BLaER1 treated with 17β-estradiol and CSF1 and Interleukin-3, amounts not matched to agents 10 nM and 100 nM (cell line): ENCODE results near the gene CTBP2.

Experiments
- H3K27ac ChIP-seq, 11 experiments: shearing (Covaris generic); formaldehyde crosslinking; 2 replicates each; pipeline ENCODE4 v1.8.1; 2022
- H3K27me3 ChIP-seq, 11 experiments: shearing (Covaris generic); formaldehyde crosslinking; 2 replicates each; pipeline ENCODE4 v1.8.1; 2022
- H3K36me3 ChIP-seq, 11 experiments: shearing (Covaris generic); formaldehyde crosslinking; 2 replicates each; pipeline ENCODE4 v1.8.1; 2022
- H3K4me1 ChIP-seq, 10 experiments: shearing (Covaris generic); formaldehyde crosslinking; 2 replicates each; pipeline ENCODE4 v1.8.1; 2022
- H3K4me2 ChIP-seq, 11 experiments: shearing (Covaris generic); formaldehyde crosslinking; 2 replicates each; pipeline ENCODE4 v1.8.1; 2022
- H3K4me3 ChIP-seq, 10 experiments: shearing (Covaris generic); formaldehyde crosslinking; 2 replicates each; pipeline ENCODE4 v1.8.1; 2022
- H3K9ac ChIP-seq, 11 experiments: shearing (Covaris generic); formaldehyde crosslinking; 2 replicates each; pipeline ENCODE4 v1.8.1; 2022
- H3K9me3 ChIP-seq, 11 experiments: shearing (Covaris generic); formaldehyde crosslinking; replicated peaks in 1 of 11; 2 replicates each; pipeline ENCODE4 v1.8.1; 2022
- H4K20me1 ChIP-seq, 11 experiments: shearing (Covaris generic); formaldehyde crosslinking; 2 replicates each; pipeline ENCODE4 v1.8.1; 2022
- Cebpa-rat ChIP-seq, 11 experiments: shearing (Covaris generic); IDR thresholded peaks; 2 replicates each; pipeline ENCODE4 v1.8.1; 2022

CTBP2 gene

DNA sequence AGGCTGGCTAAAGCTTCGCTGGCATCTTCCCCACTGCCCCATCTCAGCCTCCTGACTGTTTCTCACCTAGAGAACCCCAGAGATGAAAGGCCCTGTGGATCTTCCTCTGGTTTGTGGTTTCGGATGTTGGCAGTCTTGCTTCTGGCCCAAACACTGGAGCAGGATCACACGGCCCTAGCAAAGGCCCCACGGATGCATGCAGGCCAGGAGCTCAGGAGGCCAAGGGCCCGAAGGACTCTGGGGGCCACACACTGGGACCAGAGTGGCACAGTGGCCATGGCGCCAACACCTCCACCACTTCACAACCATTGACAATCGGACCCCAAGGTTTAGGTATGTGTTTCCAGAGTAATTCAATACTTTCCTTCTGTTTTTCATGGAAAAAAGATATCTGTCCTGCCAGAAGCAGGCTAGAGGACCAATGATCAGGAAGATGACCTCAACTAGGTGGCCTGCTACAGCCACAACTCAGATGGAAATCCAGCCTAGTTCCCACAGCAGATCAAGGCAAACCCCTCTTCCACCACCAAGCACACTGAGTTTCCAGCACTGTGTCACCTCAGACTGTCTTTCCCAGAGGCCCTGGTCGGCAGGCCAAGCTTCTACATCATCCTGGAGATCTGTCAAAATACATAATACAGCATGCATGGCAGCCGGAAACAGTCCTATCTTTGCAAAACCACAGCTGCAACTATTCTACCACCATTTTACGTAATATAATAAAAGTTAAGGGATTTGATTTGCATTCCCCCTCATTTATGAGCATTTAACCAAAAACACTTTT lies 53.0 kb downstream of the CTBP2 start:
- Histone ChIP-seq H3K9ac (no peak overlapping the region), H3K27ac (no peak overlapping the region), H4K20me1 (peaks cover 93 to 99% (median 97%) of the 10 kb centered on the region in 11 experiments), H3K36me3 (peaks cover 77 to 99% (median 90%) of the 10 kb centered on the region in 11 experiments), H3K9me3 (peaks cover 15 to 33% (median 27%) of the 10 kb centered on the region in 11 experiments), H3K4me2 (peak overlapping the region in 2 of 11 experiments; percentile 2 to 18; a peak in 1 of 22 replicates), H3K4me3 (no peak overlapping the region), H3K27me3 (no peaks in the 10 kb centered on the region), H3K4me1 (peaks cover 42 to 51% (median 44%) of the 10 kb centered on the region in 10 experiments)
- no peak for TF ChIP-seq Cebpa-rat (IDR thresholded peaks at IDR 0.05)

DNA sequence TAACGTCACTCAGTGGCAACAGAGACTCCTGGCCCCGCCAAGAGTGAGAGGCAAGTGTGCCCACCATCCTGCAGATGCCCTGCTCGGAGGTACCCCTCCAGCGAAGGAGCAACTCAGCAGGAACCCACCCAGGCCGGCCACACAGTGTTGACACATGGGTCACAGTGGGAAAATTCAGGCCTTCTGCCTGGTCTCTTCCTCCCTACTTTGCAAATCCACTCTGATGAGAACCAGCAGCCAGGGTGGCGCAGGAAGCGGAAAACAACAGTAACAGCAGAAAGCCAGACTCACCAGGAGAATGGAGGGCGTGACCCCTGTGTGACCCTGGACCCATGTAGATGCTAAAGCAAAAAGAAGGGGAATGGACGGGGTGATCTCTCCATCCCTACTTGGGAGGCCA lies 53.8 kb downstream of the CTBP2 start:
- Histone ChIP-seq H3K9ac (no peak overlapping the region), H4K20me1 (peaks cover 93 to 99% (median 97%) of the 10 kb centered on the region in 11 experiments), H3K4me3 (no peak overlapping the region), H3K36me3 (peaks cover 82 to 100% (median 94%) of the 10 kb centered on the region in 11 experiments), H3K27me3 (no peaks in the 10 kb centered on the region), H3K4me1 (peaks cover 47 to 59% (median 49%) of the 10 kb centered on the region in 10 experiments), H3K9me3 (peaks cover 15 to 33% (median 27%) of the 10 kb centered on the region in 11 experiments), H3K27ac (no peak overlapping the region), H3K4me2 (peak overlapping the region in 5 of 11 experiments; percentile 8 to 58 (median 52); a peak in 5 of 22 replicates)
- TF ChIP-seq Cebpa-rat (IDR thresholded peaks at IDR 0.05): no peak

DNA sequence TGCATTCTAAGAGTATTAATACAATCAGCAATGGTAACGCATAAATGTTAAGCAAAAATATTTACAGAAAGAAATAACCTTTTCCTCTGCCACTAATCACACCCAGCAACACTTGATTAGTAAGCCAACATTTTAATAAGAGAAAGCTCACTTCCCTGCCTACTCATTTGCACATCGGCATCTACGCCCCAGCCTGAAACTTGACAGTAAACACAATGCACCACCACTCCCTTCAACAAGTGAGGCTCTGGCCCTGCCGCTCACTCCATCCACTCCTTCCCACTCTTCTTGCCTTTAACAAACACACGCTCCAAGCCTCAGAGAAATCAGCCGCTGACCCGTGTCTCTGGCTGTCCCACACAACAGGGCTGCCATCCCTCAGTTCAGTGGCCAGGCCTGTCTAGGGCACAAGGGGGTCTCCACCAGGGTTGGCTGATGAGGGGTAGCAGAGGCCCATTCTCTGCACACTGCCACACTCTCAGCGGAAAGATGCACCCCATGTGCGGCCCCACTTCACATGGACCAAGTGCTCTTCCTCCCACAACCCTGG lies 54.6 kb downstream of the CTBP2 start:
- peaks cover 81 to 99% (median 94%) of the 10 kb centered on the region in 11 experiments for H3K36me3 ChIP-seq
- H3K27me3 ChIP-seq: no peaks in the 10 kb centered on the region
- peaks cover 93 to 99% (median 97%) of the 10 kb centered on the region in 11 experiments for H4K20me1 ChIP-seq
- H3K4me1 ChIP-seq: peaks cover 47 to 66% (median 53%) of the 10 kb centered on the region in 10 experiments
- H3K9ac ChIP-seq: no peak overlapping the region
- no peak overlapping the region for H3K4me3 ChIP-seq
- peaks cover 15 to 31% (median 27%) of the 10 kb centered on the region in 11 experiments for H3K9me3 ChIP-seq
- TF ChIP-seq Cebpa-rat (IDR thresholded peaks at IDR 0.05): no peak
- H3K27ac ChIP-seq: peak overlapping the region in 1 of 11 experiments; percentile 44; a peak in 1 of 22 replicates
- H3K4me2 ChIP-seq: peak overlapping the region in 8 of 11 experiments; percentile 1 to 58 (median 44); a peak in 8 of 22 replicates

DNA sequence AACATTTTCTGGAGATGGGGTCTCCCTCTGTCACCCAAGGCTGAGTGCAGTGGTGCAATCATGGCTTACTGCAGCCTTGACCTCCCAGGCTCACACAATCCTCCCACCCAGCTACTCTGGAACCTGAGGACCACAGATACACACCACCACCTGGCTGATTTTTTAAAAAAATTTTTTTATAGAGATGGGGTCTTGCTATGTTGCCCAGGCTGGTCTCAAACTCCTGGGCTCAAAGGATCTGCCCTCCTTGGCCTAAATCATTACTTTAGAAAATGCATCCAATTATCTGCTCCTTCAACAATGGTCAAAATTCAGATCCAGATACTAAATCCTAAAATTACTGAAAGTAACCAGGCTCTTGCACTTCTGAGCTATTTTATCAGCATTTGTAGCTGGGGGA lies 55.2 kb downstream of the CTBP2 start:
- Histone ChIP-seq H3K36me3 (peaks cover 75 to 98% (median 91%) of the 10 kb centered on the region in 11 experiments), H3K4me1 (peaks cover 47 to 66% (median 53%) of the 10 kb centered on the region in 10 experiments), H3K4me3 (no peak overlapping the region), H3K27me3 (no peaks in the 10 kb centered on the region), H3K9ac (peak overlapping the region in 1 of 11 experiments; percentile 32; a peak in 1 of 22 replicates), H3K9me3 (peaks cover 15 to 26% (median 24%) of the 10 kb centered on the region in 11 experiments), H3K27ac (peak overlapping the region in 2 of 11 experiments; percentile 20 to 44; a peak in 2 of 22 replicates), H4K20me1 (peaks cover 92 to 99% (median 97%) of the 10 kb centered on the region in 11 experiments), H3K4me2 (peak overlapping the region in 10 of 11 experiments; percentile 18 to 58 (median 43); a peak in 18 of 22 replicates)
- TF ChIP-seq Cebpa-rat (IDR thresholded peaks at IDR 0.05): no peak

DNA sequence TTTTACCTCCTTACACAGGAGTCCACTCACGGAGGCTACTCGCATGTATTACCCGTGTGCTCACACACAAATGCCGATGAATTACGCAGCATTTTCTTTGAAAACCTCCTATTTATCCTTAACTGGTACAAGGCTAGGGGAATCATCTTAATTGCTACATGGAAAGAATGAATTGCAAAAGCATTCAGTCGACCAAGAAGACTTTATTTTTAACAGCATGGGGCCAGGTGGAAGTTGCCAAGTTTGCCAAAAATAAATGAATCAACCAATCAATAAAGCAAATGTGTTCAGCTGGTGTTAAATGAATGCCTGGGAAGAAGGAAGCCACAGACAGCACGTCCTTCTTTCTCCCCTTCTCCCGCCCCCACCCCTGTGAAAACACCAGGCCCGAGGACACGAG lies 55.8 kb downstream of the CTBP2 start:
- peaks cover 72 to 98% (median 91%) of the 10 kb centered on the region in 11 experiments for H3K36me3 ChIP-seq
- peak overlapping the region in 2 of 11 experiments; percentile 20 to 44; a peak in 3 of 22 replicates for H3K27ac ChIP-seq
- no peak for TF ChIP-seq Cebpa-rat (IDR thresholded peaks at IDR 0.05)
- peaks cover 92 to 99% (median 97%) of the 10 kb centered on the region in 11 experiments for H4K20me1 ChIP-seq
- peak overlapping the region in 3 of 11 experiments; percentile 2 to 32 (median 25); a peak in 1 of 22 replicates for H3K9ac ChIP-seq
- no peak overlapping the region for H3K4me3 ChIP-seq
- peaks cover 15 to 20% (median 18%) of the 10 kb centered on the region in 11 experiments for H3K9me3 ChIP-seq
- no peaks in the 10 kb centered on the region for H3K27me3 ChIP-seq
- H3K4me1 ChIP-seq: peaks cover 47 to 66% (median 54%) of the 10 kb centered on the region in 10 experiments
- H3K4me2 ChIP-seq: peak overlapping the region in 10 of 11 experiments; percentile 18 to 58 (median 43); a peak in 17 of 22 replicates

DNA sequence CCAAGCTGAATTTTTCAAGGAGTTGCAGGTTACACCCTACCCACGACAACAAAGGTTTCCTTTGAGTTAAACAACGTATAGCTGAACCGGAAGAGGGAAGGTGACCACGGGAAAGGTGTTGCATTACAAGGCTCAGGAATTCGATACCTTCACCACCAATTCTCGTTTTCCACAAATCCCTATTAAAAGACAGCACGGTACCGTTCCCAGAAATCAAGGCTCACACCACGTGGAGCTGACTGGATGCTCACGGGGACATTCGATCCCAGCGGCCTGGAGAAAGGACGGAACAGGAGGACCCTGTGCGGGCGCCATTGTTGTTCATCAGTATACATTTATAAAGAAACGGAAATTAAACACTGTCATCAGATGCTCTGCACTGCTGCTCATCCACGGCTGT lies 56.4 kb downstream of the CTBP2 start:
- Histone ChIP-seq H3K9ac (no peak overlapping the region; a peak in 1 of 22 replicates), H3K4me1 (peaks cover 47 to 68% (median 56%) of the 10 kb centered on the region in 10 experiments), H3K4me3 (no peak overlapping the region), H3K9me3 (peaks cover 9 to 14% (median 12%) of the 10 kb centered on the region in 11 experiments), H3K36me3 (peaks cover 72 to 98% (median 91%) of the 10 kb centered on the region in 11 experiments), H3K27me3 (no peaks in the 10 kb centered on the region), H3K27ac (peak overlapping the region in 1 of 11 experiments; percentile 20; a peak in 1 of 22 replicates), H3K4me2 (peak overlapping the region in 7 of 11 experiments; percentile 18 to 64 (median 52); a peak in 9 of 22 replicates), H4K20me1 (peaks cover 93 to 99% (median 97%) of the 10 kb centered on the region in 11 experiments)
- no peak for TF ChIP-seq Cebpa-rat (IDR thresholded peaks at IDR 0.05)

DNA sequence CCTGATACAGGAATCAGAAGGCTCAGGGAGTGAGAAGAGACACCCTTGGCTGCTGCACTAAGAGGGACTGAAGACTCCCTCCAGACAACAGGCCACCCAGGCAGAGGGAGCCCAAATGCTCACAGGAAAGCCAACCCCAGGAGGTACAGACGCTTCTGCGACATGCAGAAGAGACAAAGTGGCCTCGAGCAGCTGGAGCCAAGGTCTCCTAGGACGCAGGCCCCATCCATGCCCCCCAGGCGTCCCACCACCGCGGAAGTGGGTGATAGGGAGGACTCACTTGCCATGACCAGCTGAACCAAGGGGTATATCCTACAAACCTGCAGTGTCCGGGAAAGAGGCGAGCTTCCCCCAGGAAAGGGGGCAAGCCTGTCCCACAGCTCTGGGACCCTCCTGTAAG lies 56.9 kb downstream of the CTBP2 start:
- Histone ChIP-seq H3K4me2 (peak overlapping the region in 9 of 11 experiments; percentile 24 to 64 (median 40); a peak in 11 of 22 replicates), H3K9me3 (peaks cover 4 to 9% (median 7%) of the 10 kb centered on the region in 11 experiments; a peak in 20 of 22 replicates), H4K20me1 (peaks cover 96 to 100% (median 99%) of the 10 kb centered on the region in 11 experiments), H3K4me3 (no peak overlapping the region), H3K27me3 (no peaks in the 10 kb centered on the region), H3K9ac (no peak overlapping the region; a peak in 1 of 22 replicates), H3K27ac (peak overlapping the region in 3 of 11 experiments; percentile 3 to 11 (median 10); a peak in 1 of 22 replicates), H3K4me1 (peaks cover 47 to 71% (median 58%) of the 10 kb centered on the region in 10 experiments), H3K36me3 (peaks cover 71 to 98% (median 90%) of the 10 kb centered on the region in 11 experiments)
- no peak for TF ChIP-seq Cebpa-rat (IDR thresholded peaks at IDR 0.05)

DNA sequence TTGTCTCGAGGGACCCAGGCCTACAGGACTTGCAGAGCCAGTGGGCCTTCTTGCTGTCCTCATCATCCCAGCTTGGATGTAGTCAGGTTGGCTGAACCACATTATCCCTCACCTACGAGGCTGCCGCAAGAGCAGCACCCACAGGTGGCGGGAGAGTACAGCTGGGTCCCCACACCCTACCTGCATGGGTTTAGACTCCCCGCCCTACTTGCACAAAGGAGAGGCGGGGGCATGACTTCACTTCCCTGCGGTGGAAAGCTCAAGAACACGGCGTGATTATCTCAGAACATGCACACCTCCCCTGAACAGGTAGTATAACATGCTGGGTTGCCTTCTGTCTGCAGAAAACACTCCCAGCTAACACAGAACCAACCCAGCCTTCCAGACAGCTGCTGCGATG lies 57.5 kb downstream of the CTBP2 start:
- Histone ChIP-seq H3K9ac (0 out of 22 replicates have a peak overlapping the region, but pooled peaks of 1 of the 11 experiments have one; percentile 11), H3K4me3 (no peak overlapping the region), H3K27ac (peak overlapping the region in 2 of 11 experiments; percentile 3 to 22; a peak in 2 of 22 replicates), H3K27me3 (no peaks in the 10 kb centered on the region), H4K20me1 (peaks cover 98 to 100% (median 100%) of the 10 kb centered on the region in 11 experiments), H3K4me2 (peak overlapping the region; percentile 17 to 64 (median 35); a peak in 16 of 22 replicates), H3K36me3 (peaks cover 64 to 96% (median 84%) of the 10 kb centered on the region in 11 experiments), H3K9me3 (peaks cover 0 to 3% (median under 1%) of the 10 kb centered on the region in 11 experiments; a peak in 9 of 22 replicates), H3K4me1 (peaks cover 47 to 76% (median 60%) of the 10 kb centered on the region in 10 experiments)
- TF ChIP-seq Cebpa-rat (IDR thresholded peaks at IDR 0.05): no peak
